Measurements from ENCODE around the gene CFAP157. TPM values are rescaled to one million over a fixed set of nuclear protein-coding genes. Genes with fewer than 3 reads are reported as not detected.

Gene CFAP157
- total RNA-seq, 1 experiment from 2014 or later: 0.22 TPM

DNA sequence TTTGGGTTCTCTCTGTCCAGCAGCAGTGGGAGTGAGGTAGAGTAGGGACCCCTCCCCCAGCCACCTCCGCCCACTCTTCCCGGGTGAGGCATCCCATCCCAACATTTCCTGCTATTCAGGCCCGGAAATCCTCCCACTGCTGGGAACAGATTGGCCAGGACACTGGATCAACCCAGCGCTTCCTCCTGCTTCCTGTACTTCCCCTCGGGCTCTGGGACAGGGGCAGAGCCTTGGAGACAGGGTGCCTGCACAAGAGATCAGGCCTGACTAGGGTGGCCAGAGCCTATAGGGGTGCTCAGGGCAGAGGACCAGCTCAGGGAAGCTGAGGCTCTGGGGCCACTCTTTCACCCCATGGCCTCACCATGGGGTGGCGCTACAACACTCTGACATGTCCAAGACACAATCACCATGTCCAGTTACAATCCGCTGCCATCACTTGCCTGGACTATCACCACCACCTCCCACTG, 57.2 kb downstream of the CFAP157 start (continued):
- TF ChIP-seq, protein P1, sequence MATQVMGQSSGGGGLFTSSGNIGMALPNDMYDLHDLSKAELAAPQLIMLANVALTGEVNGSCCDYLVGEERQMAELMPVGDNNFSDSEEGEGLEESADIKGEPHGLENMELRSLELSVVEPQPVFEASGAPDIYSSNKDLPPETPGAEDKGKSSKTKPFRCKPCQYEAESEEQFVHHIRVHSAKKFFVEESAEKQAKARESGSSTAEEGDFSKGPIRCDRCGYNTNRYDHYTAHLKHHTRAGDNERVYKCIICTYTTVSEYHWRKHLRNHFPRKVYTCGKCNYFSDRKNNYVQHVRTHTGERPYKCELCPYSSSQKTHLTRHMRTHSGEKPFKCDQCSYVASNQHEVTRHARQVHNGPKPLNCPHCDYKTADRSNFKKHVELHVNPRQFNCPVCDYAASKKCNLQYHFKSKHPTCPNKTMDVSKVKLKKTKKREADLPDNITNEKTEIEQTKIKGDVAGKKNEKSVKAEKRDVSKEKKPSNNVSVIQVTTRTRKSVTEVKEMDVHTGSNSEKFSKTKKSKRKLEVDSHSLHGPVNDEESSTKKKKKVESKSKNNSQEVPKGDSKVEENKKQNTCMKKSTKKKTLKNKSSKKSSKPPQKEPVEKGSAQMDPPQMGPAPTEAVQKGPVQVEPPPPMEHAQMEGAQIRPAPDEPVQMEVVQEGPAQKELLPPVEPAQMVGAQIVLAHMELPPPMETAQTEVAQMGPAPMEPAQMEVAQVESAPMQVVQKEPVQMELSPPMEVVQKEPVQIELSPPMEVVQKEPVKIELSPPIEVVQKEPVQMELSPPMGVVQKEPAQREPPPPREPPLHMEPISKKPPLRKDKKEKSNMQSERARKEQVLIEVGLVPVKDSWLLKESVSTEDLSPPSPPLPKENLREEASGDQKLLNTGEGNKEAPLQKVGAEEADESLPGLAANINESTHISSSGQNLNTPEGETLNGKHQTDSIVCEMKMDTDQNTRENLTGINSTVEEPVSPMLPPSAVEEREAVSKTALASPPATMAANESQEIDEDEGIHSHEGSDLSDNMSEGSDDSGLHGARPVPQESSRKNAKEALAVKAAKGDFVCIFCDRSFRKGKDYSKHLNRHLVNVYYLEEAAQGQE (IDR thresholded peaks at IDR 0.05; ENCODE audit: low read depth): no peak

DNA sequence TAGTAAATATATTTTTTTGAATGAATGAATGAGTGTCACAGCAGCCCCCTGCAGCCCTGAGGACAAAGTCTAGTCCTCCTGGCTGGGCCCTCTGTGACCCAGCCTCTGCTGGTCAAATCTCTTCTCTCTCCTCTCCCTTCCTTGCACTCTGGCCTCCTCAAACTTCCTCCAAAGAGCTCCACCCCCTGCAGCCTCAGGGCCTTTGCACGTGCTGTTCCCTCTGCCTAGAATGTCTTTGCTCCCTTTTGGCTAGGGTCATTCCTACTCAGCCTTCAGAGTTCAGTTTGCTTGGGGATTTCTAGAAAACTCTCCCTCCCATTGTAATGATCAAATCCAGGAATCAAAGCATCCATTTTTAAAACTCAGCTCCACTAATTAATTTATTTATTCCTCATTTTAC, 58.6 kb downstream of the CFAP157 start:
- Histone ChIP-seq H3K36me3 (ENCODE audit: control insufficient read depth in 1 of 2, insufficient read depth in 2 of 2, low read length in 2 of 2) (no peaks in the 10 kb centered on the region), H4K20me1 (ENCODE audit: insufficient read depth) (no peaks in the 10 kb centered on the region), H3K4me3 (replicated peaks in 1 of 2; ENCODE audit: low read depth in 1 of 2, low read length in 2 of 2) (no peak overlapping the region), H3K79me2 (ENCODE audit: insufficient read depth, low read length) (no peaks in the 10 kb centered on the region), H3K9me3 (ENCODE audit: control insufficient read depth in 1 of 2, insufficient read depth in 1 of 2, low read depth in 1 of 2, low read length in 2 of 2) (no peaks in the 10 kb centered on the region), H3K9me2 (ENCODE audit: insufficient read depth) (no peaks in the 10 kb centered on the region), H2AFZ (ENCODE audit: low read depth, low read length, poor library complexity, severe bottlenecking) (no peak overlapping the region), H3K27me3 (ENCODE audit: insufficient read depth, low read length) (no peaks in the 10 kb centered on the region; the same call in 1 of the 2 replicates), H3K27ac (ENCODE audit: low read depth, low read length) (no peak overlapping the region), H3K4me2 (ENCODE audit: low read length) (no peak overlapping the region), H3K4me1 (ENCODE audit: control insufficient read depth in 1 of 2, insufficient read depth in 2 of 2, low read length in 2 of 2) (peaks cover 3 to 6% of the 10 kb centered on the region in 2 experiments; a peak in 3 of 4 replicates), H3K9ac (ENCODE audit: low read length) (no peak overlapping the region)
- intact Hi-C loops (cut with micrococcal nuclease): no loop called here
- ChIA-PET POLR2A (no interaction called here), CTCF (interaction anchor here (0.9 kb wide), 1 partner anchor 104 kb away, joined by 3 read pairs; no protein-coding TSS in a partner anchor), RAD21 (ENCODE audit: low non-redundant PET in 1 of 2, low total read pairs in 2 of 2, uncharacterized antibody in 2 of 2, unreplicated experiment in 2 of 2) (no interaction called here)
- no TSS peak for BruUV-seq (replicated peaks)
- TF ChIP-seq, protein P2, sequence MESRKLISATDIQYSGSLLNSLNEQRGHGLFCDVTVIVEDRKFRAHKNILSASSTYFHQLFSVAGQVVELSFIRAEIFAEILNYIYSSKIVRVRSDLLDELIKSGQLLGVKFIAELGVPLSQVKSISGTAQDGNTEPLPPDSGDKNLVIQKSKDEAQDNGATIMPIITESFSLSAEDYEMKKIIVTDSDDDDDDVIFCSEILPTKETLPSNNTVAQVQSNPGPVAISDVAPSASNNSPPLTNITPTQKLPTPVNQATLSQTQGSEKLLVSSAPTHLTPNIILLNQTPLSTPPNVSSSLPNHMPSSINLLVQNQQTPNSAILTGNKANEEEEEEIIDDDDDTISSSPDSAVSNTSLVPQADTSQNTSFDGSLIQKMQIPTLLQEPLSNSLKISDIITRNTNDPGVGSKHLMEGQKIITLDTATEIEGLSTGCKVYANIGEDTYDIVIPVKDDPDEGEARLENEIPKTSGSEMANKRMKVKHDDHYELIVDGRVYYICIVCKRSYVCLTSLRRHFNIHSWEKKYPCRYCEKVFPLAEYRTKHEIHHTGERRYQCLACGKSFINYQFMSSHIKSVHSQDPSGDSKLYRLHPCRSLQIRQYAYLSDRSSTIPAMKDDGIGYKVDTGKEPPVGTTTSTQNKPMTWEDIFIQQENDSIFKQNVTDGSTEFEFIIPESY (IDR thresholded peaks at IDR 0.05; ENCODE audit: extremely low read depth, insufficient replicate concordance, low read length): no peak
- no peak for TF ChIP-seq JUND (IDR thresholded peaks at IDR 0.05)
- no peak for DNase-seq (ENCODE audit: low read depth, low spot score)
- ATAC-seq: no peak

Other genes starting within 250 kb of the CFAP157 start
- 40.6 TPM for gene STXBP1, start 94.7 kb upstream of the CFAP157 start, total RNA-seq (2021; ENCODE audit: unreplicated experiment)
- gene PTRH1, start 8.7 kb downstream of the CFAP157 start, total RNA-seq (2021; ENCODE audit: unreplicated experiment): 21.8 TPM
- gene TTC16, start 9.1 kb downstream of the CFAP157 start, total RNA-seq (2021; ENCODE audit: unreplicated experiment): not detected
- gene TOR2A, start 28.3 kb downstream of the CFAP157 start, total RNA-seq (2021; ENCODE audit: unreplicated experiment): 12.0 TPM
- 1.3 TPM for gene SH2D3C, start 71.7 kb downstream of the CFAP157 start, total RNA-seq (2021; ENCODE audit: unreplicated experiment)
- gene CDK9, start 79.0 kb downstream of the CFAP157 start, total RNA-seq (2021; ENCODE audit: unreplicated experiment): 102 TPM
- gene FPGS, start 95.9 kb downstream of the CFAP157 start, total RNA-seq (2021; ENCODE audit: unreplicated experiment): 70.6 TPM
- gene ENG, start 147.7 kb downstream of the CFAP157 start, total RNA-seq (2021; ENCODE audit: unreplicated experiment): 0.76 TPM
- 61.1 TPM for gene AK1, start 170.7 kb downstream of the CFAP157 start, total RNA-seq (2021; ENCODE audit: unreplicated experiment)
- gene ST6GALNAC6, start 192.6 kb downstream of the CFAP157 start, total RNA-seq (2021; ENCODE audit: unreplicated experiment): 24.5 TPM
- 49.4 TPM for gene ST6GALNAC4, start 210.1 kb downstream of the CFAP157 start, total RNA-seq (2021; ENCODE audit: unreplicated experiment)
- 37.6 TPM for gene PIP5KL1, start 223.8 kb downstream of the CFAP157 start, total RNA-seq (2021; ENCODE audit: unreplicated experiment)
- gene DPM2, start 230.9 kb downstream of the CFAP157 start, total RNA-seq (2021; ENCODE audit: unreplicated experiment): 54.6 TPM